ENCODE measurements around the gene SH2D3C. TPM values are rescaled to one million over a fixed set of nuclear protein-coding genes. Genes with fewer than 3 reads are reported as not detected.
A peak's percentile ranks its signal among the peaks of the same experiment; 100 is the strongest.

Gene SH2D3C
- total RNA-seq, 1 experiment from 2014 or later: 0.79 TPM

DNA sequence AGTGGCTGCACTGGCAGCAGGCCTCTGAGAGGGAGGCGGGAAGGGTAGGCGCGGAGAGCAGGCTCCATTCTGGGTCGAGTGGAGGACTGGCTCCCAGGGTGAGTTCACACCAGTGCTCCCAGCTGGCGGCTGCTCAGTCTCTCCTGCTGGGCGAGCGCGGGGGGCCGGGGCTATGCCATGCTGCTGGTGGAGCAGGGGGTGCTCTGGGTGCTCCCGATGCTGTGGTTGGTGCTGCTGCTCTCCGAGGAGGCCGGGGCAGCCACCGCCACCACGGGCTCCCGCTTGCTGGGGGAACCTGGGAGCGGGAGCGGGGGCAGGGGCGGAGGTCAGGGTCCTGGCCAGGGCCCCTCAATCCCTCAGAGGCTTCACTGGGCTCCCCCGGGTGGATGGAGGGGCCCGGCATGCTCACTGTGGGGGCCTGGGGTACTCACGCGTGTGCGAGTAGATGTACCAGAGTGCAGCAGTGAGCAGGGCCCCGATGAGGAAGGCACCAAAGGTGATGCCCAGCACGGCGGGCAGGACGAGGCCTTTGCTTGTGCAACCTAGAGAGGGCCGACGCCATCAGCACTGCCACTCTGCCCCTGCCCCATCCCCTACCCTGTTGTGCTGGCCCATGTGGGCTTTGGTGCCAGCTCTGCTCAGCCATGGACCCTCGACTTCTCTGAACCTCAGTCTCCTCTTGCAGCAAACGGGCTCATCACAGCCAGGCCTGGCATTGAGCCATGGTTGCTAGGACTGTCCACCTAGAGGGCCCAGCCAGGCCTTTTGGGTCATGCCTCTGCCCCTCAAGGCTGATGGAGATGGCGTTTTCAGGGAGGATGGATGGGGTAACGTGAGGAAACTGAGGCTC is 37.3 kb upstream of the SH2D3C start:
- TF ChIP-seq EZH2 (IDR thresholded peaks at IDR 0.05; ENCODE audit: low read depth): no peak
- TF ChIP-seq, protein P1, sequence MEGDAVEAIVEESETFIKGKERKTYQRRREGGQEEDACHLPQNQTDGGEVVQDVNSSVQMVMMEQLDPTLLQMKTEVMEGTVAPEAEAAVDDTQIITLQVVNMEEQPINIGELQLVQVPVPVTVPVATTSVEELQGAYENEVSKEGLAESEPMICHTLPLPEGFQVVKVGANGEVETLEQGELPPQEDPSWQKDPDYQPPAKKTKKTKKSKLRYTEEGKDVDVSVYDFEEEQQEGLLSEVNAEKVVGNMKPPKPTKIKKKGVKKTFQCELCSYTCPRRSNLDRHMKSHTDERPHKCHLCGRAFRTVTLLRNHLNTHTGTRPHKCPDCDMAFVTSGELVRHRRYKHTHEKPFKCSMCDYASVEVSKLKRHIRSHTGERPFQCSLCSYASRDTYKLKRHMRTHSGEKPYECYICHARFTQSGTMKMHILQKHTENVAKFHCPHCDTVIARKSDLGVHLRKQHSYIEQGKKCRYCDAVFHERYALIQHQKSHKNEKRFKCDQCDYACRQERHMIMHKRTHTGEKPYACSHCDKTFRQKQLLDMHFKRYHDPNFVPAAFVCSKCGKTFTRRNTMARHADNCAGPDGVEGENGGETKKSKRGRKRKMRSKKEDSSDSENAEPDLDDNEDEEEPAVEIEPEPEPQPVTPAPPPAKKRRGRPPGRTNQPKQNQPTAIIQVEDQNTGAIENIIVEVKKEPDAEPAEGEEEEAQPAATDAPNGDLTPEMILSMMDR (conservative IDR thresholded peaks at IDR 0.05): no peak
- H3K4me3 ChIP-seq: no peak overlapping the region
- 0 out of 2 replicates have a peak, but pooled peaks cover 9% of the 10 kb centered on the region for H3F3A ChIP-seq (ENCODE audit: insufficient read depth, low read depth)
- 0 out of 2 replicates have a peak, but pooled peaks cover 8% of the 10 kb centered on the region for H4K20me1 ChIP-seq (ENCODE audit: insufficient read depth)
- no peaks in the 10 kb centered on the region for H3K4me1 ChIP-seq (replicated peaks; ENCODE audit: insufficient read depth)
- H3K9me3 ChIP-seq (ENCODE audit: insufficient read depth, low read depth): no peaks in the 10 kb centered on the region
- no peak overlapping the region for H3K27ac ChIP-seq
- DNase-seq: no peak
- POLR2A ChIA-PET (ENCODE audit: unreplicated experiment): no interaction called here
- no TSS peak for BruUV-seq (replicated peaks)
- no peaks in the 10 kb centered on the region for H3K79me2 ChIP-seq (ENCODE audit: low read depth)
- H3K36me3 ChIP-seq (ENCODE audit: low read depth): 0 out of 2 replicates have a peak, but pooled peaks cover 18% of the 10 kb centered on the region
- H3K4me2 ChIP-seq: no peak overlapping the region
- no peaks in the 10 kb centered on the region for H3K9me2 ChIP-seq (ENCODE audit: insufficient read depth)
- CTCF ChIA-PET: no interaction called here
- intact Hi-C loops (cut with micrococcal nuclease; ENCODE audit: unreplicated experiment): no loop called here
- no peak overlapping the region for H2AFZ ChIP-seq
- H3K27me3 ChIP-seq (ENCODE audit: insufficient read depth, low read depth): no peaks in the 10 kb centered on the region

DNA sequence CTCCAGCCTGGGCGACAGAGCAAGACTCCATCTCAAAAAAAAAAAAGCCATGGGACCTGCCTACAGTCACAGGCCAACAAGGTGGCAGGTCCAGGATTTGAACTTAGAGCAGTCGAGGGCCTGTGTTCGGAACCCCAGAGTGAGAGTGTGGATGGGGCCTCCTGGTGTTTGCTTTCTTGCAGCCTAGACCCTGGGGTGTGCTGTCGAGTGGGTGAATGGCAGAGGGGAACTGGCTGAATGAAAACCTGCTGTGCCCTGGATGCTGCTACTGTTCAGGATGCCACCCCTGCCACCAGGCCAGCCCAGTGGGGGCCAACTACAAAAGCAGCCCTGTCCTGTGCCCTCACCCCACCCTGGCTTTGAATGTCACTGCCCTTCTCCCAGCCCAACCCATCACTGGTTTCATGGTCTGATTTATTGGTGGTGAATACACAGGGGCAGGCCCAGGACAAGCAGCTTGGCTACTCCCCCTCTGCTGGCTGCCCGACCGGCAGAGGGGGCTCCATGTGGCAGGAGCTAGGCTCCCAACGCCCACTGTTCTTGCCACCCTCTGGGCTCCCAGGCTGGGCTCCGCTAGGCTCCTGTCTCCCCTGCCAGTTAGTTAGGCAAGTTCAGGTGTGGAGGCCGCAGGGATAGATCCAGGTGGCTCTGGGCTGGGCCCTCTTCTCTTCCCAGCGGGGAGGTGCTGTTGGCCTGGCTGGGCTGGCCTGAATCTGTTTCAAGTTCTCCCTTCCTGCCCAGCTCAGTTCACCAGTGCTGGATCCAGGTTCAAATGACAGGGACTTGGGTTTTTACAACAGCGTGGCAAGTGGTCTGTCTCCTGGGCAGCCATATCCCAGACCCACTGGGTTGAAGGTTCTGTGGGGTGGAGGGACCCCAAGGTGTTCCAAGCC is 36.4 kb upstream of the SH2D3C start:
- Histone ChIP-seq H3K9me3 (ENCODE audit: insufficient read depth, low read depth) (no peaks in the 10 kb centered on the region), H4K20me1 (ENCODE audit: insufficient read depth) (peaks cover 8% of the 10 kb centered on the region; the same call in 1 of the 2 replicates), H3K4me1 (replicated peaks; ENCODE audit: insufficient read depth) (no peaks in the 10 kb centered on the region), H3K36me3 (ENCODE audit: low read depth) (peaks cover 26% of the 10 kb centered on the region; the same call in 1 of the 2 replicates), H3F3A (ENCODE audit: insufficient read depth, low read depth) (0 out of 2 replicates have a peak, but pooled peaks cover 8% of the 10 kb centered on the region), H3K9me2 (ENCODE audit: insufficient read depth) (no peaks in the 10 kb centered on the region), H3K4me3 (no peak overlapping the region), H3K79me2 (ENCODE audit: low read depth) (no peaks in the 10 kb centered on the region), H3K4me2 (no peak overlapping the region), H3K27me3 (ENCODE audit: insufficient read depth, low read depth) (no peaks in the 10 kb centered on the region), H3K27ac (no peak overlapping the region), H2AFZ (no peak overlapping the region)
- ChIA-PET CTCF (no interaction called here), POLR2A (ENCODE audit: unreplicated experiment) (no interaction called here)
- TSS peak; percentile 42 for BruUV-seq (replicated peaks)
- intact Hi-C loops (cut with micrococcal nuclease; ENCODE audit: unreplicated experiment): no loop called here
- DNase-seq: no peak
- no peak for TF ChIP-seq EZH2 (IDR thresholded peaks at IDR 0.05; ENCODE audit: low read depth)
- TF ChIP-seq, protein P1 (conservative IDR thresholded peaks at IDR 0.05): no peak

DNA sequence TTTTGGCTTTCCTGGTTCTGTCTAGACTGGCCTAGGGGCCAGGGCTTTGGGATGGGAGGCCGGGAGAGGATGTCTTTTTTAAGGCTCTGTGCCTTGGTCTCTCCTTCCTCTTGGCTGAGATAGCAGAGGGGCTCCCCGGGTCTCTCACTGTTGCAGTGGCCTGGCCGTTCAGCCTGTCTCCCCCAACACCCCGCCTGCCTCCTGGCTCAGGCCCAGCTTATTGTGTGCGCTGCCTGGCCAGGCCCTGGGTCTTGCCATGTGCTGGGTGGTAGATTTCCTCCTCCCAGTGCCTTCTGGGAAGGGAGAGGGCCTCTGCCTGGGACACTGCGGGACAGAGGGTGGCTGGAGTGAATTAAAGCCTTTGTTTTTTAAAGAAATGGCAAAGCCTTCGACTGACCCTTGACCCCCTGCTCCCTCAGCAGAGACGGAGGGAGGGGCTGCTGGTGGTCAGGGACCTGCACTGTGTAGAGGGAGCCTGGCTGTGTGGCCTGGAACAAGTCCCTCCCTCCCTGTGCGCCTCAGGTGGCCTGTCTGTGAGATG is 35.3 kb upstream of the SH2D3C start:
- POLR2A ChIA-PET (ENCODE audit: unreplicated experiment): no interaction called here
- no peak overlapping the region for H3K4me3 ChIP-seq
- BruUV-seq (replicated peaks): no TSS peak

More for the DNA sequence above, 35.3 kb upstream of the SH2D3C start:
- H3K36me3 ChIP-seq (ENCODE audit: low read depth): peaks cover 26% of the 10 kb centered on the region; the same call in 1 of the 2 replicates
- H3F3A ChIP-seq (ENCODE audit: insufficient read depth, low read depth): peaks cover 13% of the 10 kb centered on the region; the same call in 1 of the 2 replicates
- H3K4me1 ChIP-seq (replicated peaks; ENCODE audit: insufficient read depth): no peaks in the 10 kb centered on the region
- no peak for DNase-seq
- no peaks in the 10 kb centered on the region for H3K27me3 ChIP-seq (ENCODE audit: insufficient read depth, low read depth)
- no peak overlapping the region for H3K27ac ChIP-seq
- CTCF ChIA-PET: no interaction called here
- intact Hi-C loops (cut with micrococcal nuclease; ENCODE audit: unreplicated experiment): no loop called here
- TF ChIP-seq, protein P1 (conservative IDR thresholded peaks at IDR 0.05): no peak
- no peak for TF ChIP-seq EZH2 (IDR thresholded peaks at IDR 0.05; ENCODE audit: low read depth)
- H3K9me3 ChIP-seq (ENCODE audit: insufficient read depth, low read depth): no peaks in the 10 kb centered on the region
- H3K4me2 ChIP-seq: no peak overlapping the region
- H4K20me1 ChIP-seq (ENCODE audit: insufficient read depth): peaks cover 8% of the 10 kb centered on the region; the same call in 1 of the 2 replicates
- no peaks in the 10 kb centered on the region for H3K79me2 ChIP-seq (ENCODE audit: low read depth)
- H2AFZ ChIP-seq: no peak overlapping the region
- no peaks in the 10 kb centered on the region for H3K9me2 ChIP-seq (ENCODE audit: insufficient read depth)
